Peyer's patch (tissue), 4 donors: ENCODE data around the gene PSMB9. TPM values are rescaled to one million over a fixed set of nuclear protein-coding genes. Genes with fewer than 3 reads are reported as not detected.

ENCODE experiments used
- DNase-seq, 3 donors: peaks; one replicate each; pipeline ENCODE4 v3.0.0-alpha.2; 2017 to 2019
- H3K27ac ChIP-seq, 4 donors: fragments of 200-600 bp; sonication (generic); one replicate each; pipeline ENCODE4 v1.5.1; 2016 to 2019
- H3K27me3 ChIP-seq, 2 donors: fragments of 200-600 bp; sonication (generic); one replicate each; pipeline ENCODE4 v1.5.1; 2019
- H3K36me3 ChIP-seq, 3 donors: fragments of 200-600 bp; sonication (generic); one replicate each; pipeline ENCODE4 v1.5.1; 2016 to 2019
- H3K4me1 ChIP-seq, 4 donors: fragments of 200-600 bp; sonication (generic); one replicate each; pipeline ENCODE4 v1.5.1; 2016 to 2019
- H3K4me3 ChIP-seq, 4 donors: fragments of 200-600 bp; sonication (generic); 1 replicate in 3 of 4; 2 replicates in 1 of 4; pipeline ENCODE4 v1.5.1; 2016 to 2019; ENCODE audit warnings: mild to moderate bottlenecking in 1 of 4
- H3K9me3 ChIP-seq, 4 donors: fragments of 200-600 bp; sonication (generic); one replicate each; pipeline ENCODE4 v1.5.1; 2016 to 2019; ENCODE audit warnings: mild to moderate bottlenecking in 1 of 4
- POLR2A ChIP-seq, 2 donors: fragments of 450-650 bp; IDR thresholded peaks; one replicate each; pipeline ENCODE4 v1.5.1; 2017; ENCODE audit warnings: antibody characterized with exemption in 2 of 2, mild to moderate bottlenecking in 2 of 2, moderate library complexity in 2 of 2
- total RNA-seq, 4 donors: library from RNA; depleted of rRNA; stranded (reverse); fragments of >200 nt; gene quantifications; one replicate each; pipeline ENCODE4 v1.1.0, GENCODE V29; 2016
- TF ChIP-seq, protein P1 (sequence below), 6 experiments: fragments of 450-650 bp in 4 of 6; fragments of 200-600 bp in 2 of 6; sonication (generic) in 1 of 6; IDR thresholded peaks; one replicate each; pipeline ENCODE4 v1.5.1; 2017 to 2019; ENCODE audit warnings: antibody characterized with exemption in 6 of 6, mild to moderate bottlenecking in 3 of 6, moderate library complexity in 1 of 6

The PSMB9 gene
- total RNA-seq, 4 donors from 2014 or later, result 53.5 to 124 (median 80.9) TPM

DNA sequence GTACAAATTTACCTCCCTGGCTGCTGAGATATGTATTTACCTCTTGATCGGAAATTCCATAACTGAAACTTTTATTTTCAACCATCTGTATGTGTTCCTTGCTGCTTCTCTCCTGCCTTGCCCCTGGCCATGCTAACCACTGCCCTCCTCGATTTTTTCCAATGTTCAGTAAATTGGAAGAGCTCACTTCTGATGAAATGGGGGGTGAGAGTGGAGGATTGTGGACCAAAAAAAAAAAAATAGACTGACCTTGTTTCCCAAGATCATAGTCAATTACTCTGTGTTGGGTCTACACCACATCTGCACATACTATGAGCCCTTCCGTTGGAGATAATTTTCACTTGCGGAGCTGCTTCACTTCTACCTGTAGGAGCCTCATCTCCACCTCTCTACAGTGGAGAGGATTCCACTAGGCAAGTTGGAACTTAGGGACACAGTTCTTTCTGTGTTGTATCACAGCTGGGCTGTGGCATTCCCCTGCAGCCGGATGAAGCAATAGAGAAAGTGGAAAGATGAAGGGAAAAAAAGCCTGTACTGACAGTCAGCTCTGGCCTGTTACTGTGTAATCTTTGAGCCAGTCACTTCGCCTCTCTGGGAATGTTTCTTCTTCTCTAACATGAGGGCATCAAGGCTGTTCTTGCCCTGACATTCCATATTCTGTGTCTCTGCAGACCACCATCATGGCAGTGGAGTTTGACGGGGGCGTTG, 1.6 kb downstream of the PSMB9 start:
- Histone ChIP-seq H3K4me3 (peak overlapping the region in 2 of 4 donors; percentile 96 to 99), H3K9me3 (no peaks in the 10 kb centered on the region), H3K4me1 (peaks cover 0 to 29% (median 9%) of the 10 kb centered on the region in 4 donors), H3K27me3 (no peaks in the 10 kb centered on the region), H3K27ac (peak overlapping the region; percentile 97 to 100 (median 98)), H3K36me3 (peaks cover 0 to 46% (median 0%) of the 10 kb centered on the region in 3 donors)
- no peak for TF ChIP-seq POLR2A (IDR thresholded peaks at IDR 0.05)
- TF ChIP-seq, protein P1, sequence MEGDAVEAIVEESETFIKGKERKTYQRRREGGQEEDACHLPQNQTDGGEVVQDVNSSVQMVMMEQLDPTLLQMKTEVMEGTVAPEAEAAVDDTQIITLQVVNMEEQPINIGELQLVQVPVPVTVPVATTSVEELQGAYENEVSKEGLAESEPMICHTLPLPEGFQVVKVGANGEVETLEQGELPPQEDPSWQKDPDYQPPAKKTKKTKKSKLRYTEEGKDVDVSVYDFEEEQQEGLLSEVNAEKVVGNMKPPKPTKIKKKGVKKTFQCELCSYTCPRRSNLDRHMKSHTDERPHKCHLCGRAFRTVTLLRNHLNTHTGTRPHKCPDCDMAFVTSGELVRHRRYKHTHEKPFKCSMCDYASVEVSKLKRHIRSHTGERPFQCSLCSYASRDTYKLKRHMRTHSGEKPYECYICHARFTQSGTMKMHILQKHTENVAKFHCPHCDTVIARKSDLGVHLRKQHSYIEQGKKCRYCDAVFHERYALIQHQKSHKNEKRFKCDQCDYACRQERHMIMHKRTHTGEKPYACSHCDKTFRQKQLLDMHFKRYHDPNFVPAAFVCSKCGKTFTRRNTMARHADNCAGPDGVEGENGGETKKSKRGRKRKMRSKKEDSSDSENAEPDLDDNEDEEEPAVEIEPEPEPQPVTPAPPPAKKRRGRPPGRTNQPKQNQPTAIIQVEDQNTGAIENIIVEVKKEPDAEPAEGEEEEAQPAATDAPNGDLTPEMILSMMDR (IDR thresholded peaks at IDR 0.05), result peak in 2 of 6 experiments; percentile 16 to 49
- no peak for DNase-seq

DNA sequence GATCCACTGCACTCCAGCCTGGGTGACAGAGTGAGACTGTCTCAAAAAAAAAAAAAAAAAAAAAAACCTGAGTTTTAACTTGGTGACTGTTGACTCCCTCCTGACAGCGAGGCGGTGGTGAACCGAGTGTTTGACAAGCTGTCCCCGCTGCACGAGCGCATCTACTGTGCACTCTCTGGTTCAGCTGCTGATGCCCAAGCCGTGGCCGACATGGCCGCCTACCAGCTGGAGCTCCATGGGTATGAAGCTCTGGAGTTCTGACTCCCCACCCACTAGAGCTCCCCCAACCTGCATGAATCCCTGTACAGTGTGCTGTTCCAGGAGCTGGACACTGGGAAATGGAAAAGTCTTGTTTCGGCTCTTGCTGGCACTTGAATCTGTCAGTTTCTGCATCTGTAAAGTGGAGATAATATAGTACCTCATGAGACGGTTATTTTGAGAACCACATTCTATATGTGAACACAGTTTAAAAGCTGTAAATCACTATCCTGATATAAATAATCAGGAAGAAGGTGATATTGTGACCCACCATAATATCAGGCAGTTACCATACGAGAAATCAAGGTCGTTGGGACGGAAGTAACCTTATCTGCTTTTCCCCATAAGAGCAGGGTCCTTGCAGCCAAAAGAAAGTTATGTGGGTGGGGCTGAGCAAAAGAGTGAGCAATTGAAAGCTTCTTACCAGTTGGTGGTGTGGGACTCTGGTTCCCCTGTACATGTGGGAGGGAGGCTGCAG, 3.3 kb downstream of the PSMB9 start:
- TF ChIP-seq, protein P1 (IDR thresholded peaks at IDR 0.05), result no peak
- TF ChIP-seq POLR2A (IDR thresholded peaks at IDR 0.05), result no peak
- H3K4me1 ChIP-seq, result peaks cover 0 to 20% (median 2%) of the 10 kb centered on the region in 4 donors
- peaks cover 0 to 40% (median 0%) of the 10 kb centered on the region in 3 donors for H3K36me3 ChIP-seq
- no peak overlapping the region for H3K4me3 ChIP-seq
- H3K27ac ChIP-seq, result no peak overlapping the region
- H3K27me3 ChIP-seq, result no peaks in the 10 kb centered on the region
- no peaks in the 10 kb centered on the region for H3K9me3 ChIP-seq
- no peak for DNase-seq

DNA sequence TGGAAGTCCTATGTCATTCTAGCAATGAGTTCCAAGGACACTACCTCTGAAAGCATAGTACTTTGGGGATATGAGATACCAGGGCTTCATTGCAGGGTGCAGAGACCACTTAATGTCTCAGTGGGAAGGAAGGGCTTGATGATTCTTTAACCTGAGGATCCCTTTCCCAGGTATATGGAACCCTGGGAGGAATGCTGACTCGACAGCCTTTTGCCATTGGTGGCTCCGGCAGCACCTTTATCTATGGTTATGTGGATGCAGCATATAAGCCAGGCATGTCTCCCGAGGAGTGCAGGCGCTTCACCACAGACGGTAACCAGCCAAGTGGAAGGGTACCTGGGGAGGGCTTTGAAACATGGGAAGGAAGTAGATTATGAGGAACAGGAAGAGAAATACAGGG, 4.2 kb downstream of the PSMB9 start:
- no peaks in the 10 kb centered on the region for H3K9me3 ChIP-seq
- TF ChIP-seq, protein P1 (IDR thresholded peaks at IDR 0.05), result no peak
- no peak for TF ChIP-seq POLR2A (IDR thresholded peaks at IDR 0.05)
- H3K27me3 ChIP-seq, result no peaks in the 10 kb centered on the region
- peaks cover 0 to 40% (median 0%) of the 10 kb centered on the region in 3 donors for H3K36me3 ChIP-seq
- peaks cover 0 to 18% (median 2%) of the 10 kb centered on the region in 4 donors for H3K4me1 ChIP-seq
- DNase-seq, result no peak
- no peak overlapping the region for H3K4me3 ChIP-seq
- H3K27ac ChIP-seq, result no peak overlapping the region

DNA sequence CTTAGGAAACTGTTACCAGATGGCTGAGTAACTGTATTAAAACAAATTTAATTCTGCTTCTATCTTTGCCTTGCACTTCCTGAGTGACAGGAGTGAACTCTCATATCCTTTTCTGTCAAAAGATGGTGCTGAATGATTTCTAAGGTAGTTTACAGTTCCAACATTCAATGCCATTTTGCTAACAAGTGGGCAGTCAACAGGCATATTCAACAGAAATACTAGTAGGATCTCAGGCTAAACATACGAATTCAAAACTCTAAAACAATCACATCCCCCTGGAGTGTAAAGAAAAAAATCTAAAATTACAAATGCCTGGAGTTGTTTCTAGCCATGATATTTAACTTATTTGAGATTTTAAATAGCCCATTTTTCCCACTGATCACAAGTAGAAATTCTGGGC, 6.7 kb downstream of the PSMB9 start:
- peaks cover 0 to 12% (median 0%) of the 10 kb centered on the region in 4 donors for H3K4me1 ChIP-seq
- H3K27ac ChIP-seq, result peak overlapping the region in 1 of 4 donors; percentile 17
- no peaks in the 10 kb centered on the region for H3K27me3 ChIP-seq
- no peaks in the 10 kb centered on the region for H3K9me3 ChIP-seq
- H3K4me3 ChIP-seq, result no peak overlapping the region
- TF ChIP-seq POLR2A (IDR thresholded peaks at IDR 0.05), result no peak
- TF ChIP-seq, protein P1 (IDR thresholded peaks at IDR 0.05), result no peak
- peaks cover 0 to 40% (median 0%) of the 10 kb centered on the region in 3 donors for H3K36me3 ChIP-seq
- DNase-seq, result no peak

DNA sequence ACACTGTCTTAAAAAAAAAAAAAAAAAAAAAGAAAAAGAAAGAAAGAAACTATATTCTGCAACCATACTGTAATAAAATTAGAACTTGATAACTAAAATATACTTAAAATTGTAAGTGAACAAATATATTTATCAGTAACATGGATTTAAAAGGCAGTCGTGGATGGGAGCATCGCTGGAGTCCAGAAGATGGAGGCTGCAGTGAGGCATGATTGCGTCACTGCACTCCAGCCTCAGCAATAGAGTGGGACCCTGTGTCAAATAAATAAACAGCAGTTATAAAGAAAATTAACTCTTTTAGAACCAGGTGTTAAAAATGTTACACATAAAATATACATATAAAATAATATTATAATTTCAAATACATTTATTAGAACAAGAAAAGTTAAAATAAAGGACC, 8.7 kb downstream of the PSMB9 start:
- no peak overlapping the region for H3K27ac ChIP-seq
- TF ChIP-seq POLR2A (IDR thresholded peaks at IDR 0.05), result no peak
- TF ChIP-seq, protein P1 (IDR thresholded peaks at IDR 0.05), result no peak
- no peak overlapping the region for H3K4me3 ChIP-seq
- no peak for DNase-seq
- peaks cover 0 to 15% (median 4%) of the 10 kb centered on the region in 4 donors for H3K4me1 ChIP-seq
- H3K36me3 ChIP-seq, result peaks cover 0 to 30% (median 0%) of the 10 kb centered on the region in 3 donors
- H3K9me3 ChIP-seq, result no peaks in the 10 kb centered on the region
- H3K27me3 ChIP-seq, result no peaks in the 10 kb centered on the region
